DND-41 (cell line): ENCODE measurements around the gene SWAP70.

ENCODE experiments used
- ATAC-seq: fragments of 200-7000 bp; cut with Tn5 transposase; 3 replicates; pipeline ENCODE4 v1.9.1; 2021; ENCODE audit warnings: low read depth; ENCODE audit not compliant: insufficient read depth
- DNase-seq: peaks from one replicate; pipeline ENCODE4 v3.0.0-alpha.2; 2020
- H2AFZ ChIP-seq: 2 replicates; pipeline ENCODE4 v1.6.0; 2012; ENCODE audit warnings: low read depth, low read length
- H3K27ac ChIP-seq: 2 replicates; pipeline ENCODE4 v1.5.1; 2012; ENCODE audit warnings: low read length, inconsistent platforms
- H3K27me3 ChIP-seq: fragments of 200-600 bp; sonication (generic); 2 replicates; pipeline ENCODE4 v1.6.0; 2012; ENCODE audit warnings: low read length, mild to moderate bottlenecking, inconsistent platforms; ENCODE audit not compliant: insufficient read depth, poor library complexity
- H3K36me3 ChIP-seq: 2 replicates; pipeline ENCODE4 v1.5.1; 2012; ENCODE audit warnings: low read length, inconsistent platforms; ENCODE audit not compliant: insufficient read depth
- H3K4me1 ChIP-seq: 2 replicates; pipeline ENCODE4 v1.5.1; 2012; ENCODE audit warnings: mild to moderate bottlenecking, low read length; ENCODE audit not compliant: insufficient read depth
- H3K4me2 ChIP-seq: 2 replicates; pipeline ENCODE4 v1.6.0; 2012; ENCODE audit warnings: mild to moderate bottlenecking, moderate library complexity, low read length, inconsistent platforms; ENCODE audit not compliant: insufficient read depth
- H3K4me3 ChIP-seq, 2 experiments: fragments of 200-600 bp in 1 of 2; shearing (Covaris generic) in 1 of 2; 2 replicates each; pipeline ENCODE4 v1.5.1; 2012 to 2016; ENCODE audit warnings: inconsistent platforms in 2 of 2, low read length in 2 of 2, mild to moderate bottlenecking in 2 of 2, low read depth in 1 of 2, moderate library complexity in 1 of 2
- H3K79me2 ChIP-seq: 2 replicates; pipeline ENCODE4 v1.6.0; 2012; ENCODE audit warnings: low read length, inconsistent platforms; ENCODE audit not compliant: insufficient read depth
- H3K9ac ChIP-seq: 2 replicates; pipeline ENCODE4 v1.6.0; 2012; ENCODE audit warnings: low read depth, mild to moderate bottlenecking, inconsistent platforms, low read length, moderate library complexity
- H3K9me3 ChIP-seq: 2 replicates; pipeline ENCODE4 v1.5.1; 2012; ENCODE audit warnings: low read length, moderate library complexity, mild to moderate bottlenecking, inconsistent platforms; ENCODE audit not compliant: insufficient read depth, severe bottlenecking
- H4K20me1 ChIP-seq: 2 replicates; pipeline ENCODE4 v1.6.0; 2012; ENCODE audit warnings: low read length; ENCODE audit not compliant: insufficient read depth
- CTCF ChIP-seq: IDR thresholded peaks from 2 replicates; pipeline ENCODE4 v1.5.1; 2012; ENCODE audit warnings: borderline replicate concordance, low read length, moderate library complexity, mild to moderate bottlenecking; ENCODE audit not compliant: poor library complexity, severe bottlenecking; ENCODE audit errors: extremely low read depth
- EZH2 ChIP-seq: IDR thresholded peaks from 3 replicates; pipeline ENCODE4 v1.6.1; 2012; ENCODE audit warnings: borderline replicate concordance, low read depth, mild to moderate bottlenecking, moderate library complexity, low read length, inconsistent platforms; ENCODE audit not compliant: severe bottlenecking

SWAP70 gene

GRCh38 chr11:9663699-9664275, at the start of gene SWAP70:
Gene SWAP70 (plus strand): TSS chr11:9664077. CDS start chr11:9664180, 103 bp downstream.
- Histone ChIP-seq H3K79me2 (no peaks in the 10 kb centered on the region), H3K27ac (no peak within 1 kb of the TSS), H4K20me1 (no peaks in the 10 kb centered on the region), H3K4me3 (no peak within 1 kb of the TSS), H3K36me3 (no peaks in the 10 kb centered on the region), H3K9ac (no peak within 1 kb of the TSS), H2AFZ (no peak within 1 kb of the TSS), H3K27me3 (no peaks in the 10 kb centered on the region), H3K4me2 (no peak within 1 kb of the TSS), H3K4me1 (no peaks in the 10 kb centered on the region), H3K9me3 (peaks cover 26% of the 10 kb centered on the region)
- DNase-seq (no peak), ATAC-seq (0 out of 3 replicates have a peak, but pooled peaks have one; percentile 29)
- TF ChIP-seq CTCF (no peak), EZH2 (no peak)

- Histone ChIP-seq H3K79me2 (no peaks in the 10 kb centered on the region), H3K27ac (no peak overlapping the region), H3K4me1 (peaks cover 35% of the 10 kb centered on the region), H4K20me1 (no peaks in the 10 kb centered on the region), H2AFZ (no peak overlapping the region), H3K36me3 (no peaks in the 10 kb centered on the region), H3K27me3 (no peaks in the 10 kb centered on the region), H3K9me3 (no peaks in the 10 kb centered on the region), H3K9ac (no peak overlapping the region), H3K4me3 (no peak overlapping the region), H3K4me2 (peak overlapping the region; percentile 98; the same call in 1 of the 2 replicates)
- DNase-seq (no peak), ATAC-seq (no peak)
- TF ChIP-seq CTCF (no peak), EZH2 (no peak)
Observed at GRCh38 chr11:9615031-9615451, 48.8 kb upstream of the SWAP70 start.

GRCh38 chr11:9616042-9616675, 47.7 kb upstream of the SWAP70 start:
- peaks cover 31% of the 10 kb centered on the region for H3K4me1 ChIP-seq

More at GRCh38 chr11:9616042-9616675, 47.7 kb upstream of the SWAP70 start:
- no peaks in the 10 kb centered on the region for H4K20me1 ChIP-seq
- ATAC-seq (no peak), DNase-seq (no peak)
- H2AFZ ChIP-seq: no peak overlapping the region
- H3K9me3 ChIP-seq: no peaks in the 10 kb centered on the region
- H3K4me2 ChIP-seq: no peak overlapping the region
- no peaks in the 10 kb centered on the region for H3K27me3 ChIP-seq
- no peaks in the 10 kb centered on the region for H3K79me2 ChIP-seq
- H3K4me3 ChIP-seq: no peak overlapping the region
- no peak overlapping the region for H3K9ac ChIP-seq
- no peaks in the 10 kb centered on the region for H3K36me3 ChIP-seq
- TF ChIP-seq EZH2 (no peak), CTCF (no peak)
- H3K27ac ChIP-seq: no peak overlapping the region
